Testis (tissue), 3 donors: ENCODE measurements around the gene TBX21. TPM values are rescaled to one million over a fixed set of nuclear protein-coding genes. Genes with fewer than 3 reads are reported as not detected.

ENCODE experiments used
- DNase-seq: peaks from one replicate; pipeline ENCODE4 v3.0.0-alpha.2; 2019
- H3K27ac ChIP-seq, 2 donors: fragments of 200-600 bp; sonication (generic); one replicate each; pipeline ENCODE4 v1.5.1; 2019
- H3K27me3 ChIP-seq: fragments of 200-600 bp; sonication (generic); one replicate; pipeline ENCODE4 v1.5.1; 2019
- H3K36me3 ChIP-seq: fragments of 200-600 bp; sonication (generic); one replicate; pipeline ENCODE4 v1.5.1; 2017; ENCODE audit warnings: low read depth; ENCODE audit errors: missing control alignments
- H3K4me1 ChIP-seq: fragments of 200-600 bp; sonication (generic); one replicate; pipeline ENCODE4 v1.5.1; 2019
- H3K4me3 ChIP-seq, 2 donors: fragments of 200-600 bp; sonication (generic); one replicate each; pipeline ENCODE4 v1.5.1; 2017 to 2019
- H3K9me3 ChIP-seq: fragments of 200-600 bp; sonication (generic); one replicate; pipeline ENCODE4 v1.5.1; 2017
- CTCF ChIP-seq, 3 experiments: fragments of 450-650 bp in 2 of 3; fragments of 200-600 bp in 1 of 3; sonication (generic) in 1 of 3; IDR thresholded peaks; one replicate each; pipeline ENCODE4 v1.5.1; 2016 to 2019; ENCODE audit warnings: antibody characterized with exemption in 3 of 3, mild to moderate bottlenecking in 2 of 3, moderate library complexity in 1 of 3
- POLR2A ChIP-seq: fragments of 450-650 bp; IDR thresholded peaks from one replicate; pipeline ENCODE4 v1.6.1; 2017; ENCODE audit warnings: antibody characterized with exemption, mild to moderate bottlenecking, moderate library complexity
- WGBS, 2 donors: methylation state at CpG; one replicate each; pipeline ENCODE4 v1.1.5; 2018; 5-methylcytosine and 5-hydroxymethylcytosine counted together
- intact Hi-C: fragments of 100-400 bp; cut with DNase I; formaldehyde crosslinking; loops from one replicate; pipeline ENCODE4 v1.15.1; 2023; ENCODE audit warnings: low total_unique reads
- polyA plus RNA-seq: library from polyadenylated mRNA; stranded (reverse); fragments of 350-450 nt; fragmentation: Illumina TruSeq; extraction: RNeasy Lipid Tissue Mini Kit (QIAGEN cat#74804); gene quantifications from one replicate; pipeline ENCODE4 v1.2.3, GENCODE V29; 2014; ENCODE audit warnings: low read depth, low replicate concordance; ENCODE audit not compliant: insufficient read depth
- total RNA-seq, 2 donors: library from RNA; depleted of rRNA; stranded (reverse); fragments of >200 nt; gene quantifications; one replicate each; pipeline ENCODE4 v1.2.3, GENCODE V29; 2016

Gene TBX21
- total and polyA plus RNA-seq, 3 donors from 2014 or later, result 1.1 to 2.2 (median 1.8) TPM

- Histone ChIP-seq H3K27me3 (no peaks in the 10 kb centered on the region), H3K36me3 (no peaks in the 10 kb centered on the region), H3K27ac (no peak overlapping the region), H3K4me1 (peaks cover 4% of the 10 kb centered on the region), H3K9me3 (no peaks in the 10 kb centered on the region), H3K4me3 (no peak overlapping the region)
- DNase-seq, result no peak
- WGBS, 2 donors, result 67 to 84% methylated on average over 3 of the region's 3 CpGs
- intact Hi-C loops, result no loop called here
- no peak for TF ChIP-seq POLR2A
- TF ChIP-seq CTCF (IDR thresholded peaks at IDR 0.05), result no peak
These were observed 2.1 kb downstream of the TBX21 start for GRCh38 chr17:47735139-47735464.

- Histone ChIP-seq H3K36me3 (no peaks in the 10 kb centered on the region), H3K27me3 (no peaks in the 10 kb centered on the region), H3K4me3 (no peak overlapping the region), H3K27ac (no peak overlapping the region), H3K9me3 (no peaks in the 10 kb centered on the region), H3K4me1 (peaks cover 4% of the 10 kb centered on the region)
- intact Hi-C loops, result no loop called here
- WGBS, 2 donors, result 86 to 91% methylated on average over 3 of the region's 3 CpGs
- TF ChIP-seq POLR2A, result no peak
- TF ChIP-seq CTCF (IDR thresholded peaks at IDR 0.05), result no peak
- no peak for DNase-seq
These were observed 2.5 kb downstream of the TBX21 start for GRCh38 chr17:47735536-47736011.

- DNase-seq, result peak; percentile 1
- no peak overlapping the region for H3K27ac ChIP-seq
- peaks cover 4% of the 10 kb centered on the region for H3K4me1 ChIP-seq
- no peaks in the 10 kb centered on the region for H3K9me3 ChIP-seq
- intact Hi-C loops, result no loop called here
- WGBS, 2 donors, result 88 to 92% methylated on average over 17 of the region's 17 CpGs
- H3K27me3 ChIP-seq, result no peaks in the 10 kb centered on the region
- H3K4me3 ChIP-seq, result no peak overlapping the region
- H3K36me3 ChIP-seq, result no peaks in the 10 kb centered on the region
- TF ChIP-seq POLR2A, result no peak
- TF ChIP-seq CTCF (IDR thresholded peaks at IDR 0.05), result no peak
These were observed 3.8 kb downstream of the TBX21 start for GRCh38 chr17:47736501-47737495.

DNA sequence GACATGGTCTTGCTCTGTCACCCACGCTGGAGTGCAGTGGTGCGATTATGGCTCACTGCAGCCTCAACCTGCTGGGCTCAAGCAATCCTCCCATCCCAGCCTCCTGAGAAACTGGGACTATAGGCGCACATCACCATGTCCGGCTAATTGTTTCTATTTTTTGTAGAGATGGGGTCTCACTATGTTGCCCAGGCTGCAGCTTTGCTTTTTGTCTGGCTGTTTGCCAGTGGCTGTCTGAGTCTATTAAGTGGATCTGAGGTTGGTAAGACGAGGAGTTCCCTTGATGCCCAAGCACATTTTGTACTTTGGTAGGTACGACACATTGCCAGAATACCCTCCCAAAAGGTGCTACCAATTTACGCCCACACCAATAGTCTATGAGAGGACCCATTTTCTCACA lies 5.1 kb downstream of the TBX21 start:
- WGBS, 2 donors, result 89 to 91% methylated on average over 7 of the region's 7 CpGs
- Histone ChIP-seq H3K36me3 (no peaks in the 10 kb centered on the region), H3K4me3 (no peak overlapping the region), H3K9me3 (no peaks in the 10 kb centered on the region), H3K27ac (no peak overlapping the region), H3K27me3 (no peaks in the 10 kb centered on the region), H3K4me1 (no peaks in the 10 kb centered on the region)
- DNase-seq, result peak; percentile 5
- TF ChIP-seq CTCF (IDR thresholded peaks at IDR 0.05) (no peak), POLR2A (no peak)
- intact Hi-C loops, result no loop called here
